ENCODE data around the gene GADD45A.

GADD45A gene

GRCh38 chr1:67711158-67711854 is 26.3 kb downstream of the GADD45A start:
- H3K9ac ChIP-seq (ENCODE audit: low read length), result no peak overlapping the region
- H3K36me3 ChIP-seq (ENCODE audit: insufficient read depth, low read length), result no peaks in the 10 kb centered on the region
- no peak overlapping the region for H3K27ac ChIP-seq (ENCODE audit: low read depth, low read length)
- H3K9me3 ChIP-seq (ENCODE audit: low read length), result no peaks in the 10 kb centered on the region
- no peaks in the 10 kb centered on the region for H3K27me3 ChIP-seq (ENCODE audit: control insufficient read depth in 1 of 2, insufficient read depth in 2 of 2, low read length in 2 of 2)
- no peak overlapping the region for H3K4me3 ChIP-seq (ENCODE audit: low read depth in 1 of 2, low read length in 2 of 2)
- peaks cover 11% of the 10 kb centered on the region for H3K4me1 ChIP-seq (ENCODE audit: insufficient read depth, low read length)

- peaks cover 10% of the 10 kb centered on the region for H3K4me1 ChIP-seq (ENCODE audit: insufficient read depth, low read length)
- H3K4me3 ChIP-seq (ENCODE audit: low read depth in 1 of 2, low read length in 2 of 2), result no peak overlapping the region
- H3K9me3 ChIP-seq (ENCODE audit: low read length), result no peaks in the 10 kb centered on the region
- no peak overlapping the region for H3K27ac ChIP-seq (ENCODE audit: low read depth, low read length)
- H3K36me3 ChIP-seq (ENCODE audit: insufficient read depth, low read length), result no peaks in the 10 kb centered on the region
- no peaks in the 10 kb centered on the region for H3K27me3 ChIP-seq (ENCODE audit: control insufficient read depth in 1 of 2, insufficient read depth in 2 of 2, low read length in 2 of 2)
- H3K9ac ChIP-seq (ENCODE audit: low read length), result no peak overlapping the region
Measured at GRCh38 chr1:67711855-67712212, 26.8 kb downstream of the GADD45A start.

- H3K27ac ChIP-seq (ENCODE audit: low read depth, low read length), result no peak overlapping the region
- no peaks in the 10 kb centered on the region for H3K27me3 ChIP-seq (ENCODE audit: control insufficient read depth in 1 of 2, insufficient read depth in 2 of 2, low read length in 2 of 2)
- H3K4me1 ChIP-seq (ENCODE audit: insufficient read depth, low read length), result peaks cover 13% of the 10 kb centered on the region
- H3K9me3 ChIP-seq (ENCODE audit: low read length), result no peaks in the 10 kb centered on the region
- no peaks in the 10 kb centered on the region for H3K36me3 ChIP-seq (ENCODE audit: insufficient read depth, low read length)
- no peak overlapping the region for H3K9ac ChIP-seq (ENCODE audit: low read length)
- H3K4me3 ChIP-seq (ENCODE audit: low read depth in 1 of 2, low read length in 2 of 2), result no peak overlapping the region
Measured at GRCh38 chr1:67713057-67713846, 28.3 kb downstream of the GADD45A start.

- Histone ChIP-seq H3K9ac (ENCODE audit: low read length) (no peak overlapping the region), H3K4me3 (ENCODE audit: low read depth in 1 of 2, low read length in 2 of 2) (no peak overlapping the region), H3K4me1 (ENCODE audit: insufficient read depth, low read length) (peaks cover 13% of the 10 kb centered on the region), H3K36me3 (ENCODE audit: insufficient read depth, low read length) (no peaks in the 10 kb centered on the region), H3K27me3 (ENCODE audit: control insufficient read depth in 1 of 2, insufficient read depth in 2 of 2, low read length in 2 of 2) (no peaks in the 10 kb centered on the region), H3K9me3 (ENCODE audit: low read length) (no peaks in the 10 kb centered on the region), H3K27ac (ENCODE audit: low read depth, low read length) (no peak overlapping the region)
Measured at GRCh38 chr1:67715819-67716218, 30.8 kb downstream of the GADD45A start.

- H3K9me3 ChIP-seq (ENCODE audit: low read length), result no peaks in the 10 kb centered on the region
- H3K36me3 ChIP-seq (ENCODE audit: insufficient read depth, low read length), result no peaks in the 10 kb centered on the region
- H3K9ac ChIP-seq (ENCODE audit: low read length), result no peak overlapping the region
- H3K27ac ChIP-seq (ENCODE audit: low read depth, low read length), result no peak overlapping the region
- H3K4me1 ChIP-seq (ENCODE audit: insufficient read depth, low read length), result peaks cover 13% of the 10 kb centered on the region
- no peak overlapping the region for H3K4me3 ChIP-seq (ENCODE audit: low read depth in 1 of 2, low read length in 2 of 2)
- no peaks in the 10 kb centered on the region for H3K27me3 ChIP-seq (ENCODE audit: control insufficient read depth in 1 of 2, insufficient read depth in 2 of 2, low read length in 2 of 2)
Measured at GRCh38 chr1:67716800-67717199, 31.8 kb downstream of the GADD45A start.

GRCh38 chr1:67717876-67718275 is 32.9 kb downstream of the GADD45A start:
- Histone ChIP-seq H3K27ac (ENCODE audit: low read depth, low read length) (no peak overlapping the region), H3K9ac (ENCODE audit: low read length) (no peak overlapping the region), H3K4me1 (ENCODE audit: insufficient read depth, low read length) (peaks cover 13% of the 10 kb centered on the region), H3K4me3 (ENCODE audit: low read depth in 1 of 2, low read length in 2 of 2) (no peak overlapping the region), H3K27me3 (ENCODE audit: control insufficient read depth in 1 of 2, insufficient read depth in 2 of 2, low read length in 2 of 2) (no peaks in the 10 kb centered on the region), H3K9me3 (ENCODE audit: low read length) (no peaks in the 10 kb centered on the region), H3K36me3 (ENCODE audit: insufficient read depth, low read length) (no peaks in the 10 kb centered on the region)

GRCh38 chr1:67719329-67720196 is 34.6 kb downstream of the GADD45A start:
- Histone ChIP-seq H3K27me3 (ENCODE audit: control insufficient read depth in 1 of 2, insufficient read depth in 2 of 2, low read length in 2 of 2) (no peaks in the 10 kb centered on the region), H3K9me3 (ENCODE audit: low read length) (no peaks in the 10 kb centered on the region), H3K36me3 (ENCODE audit: insufficient read depth, low read length) (no peaks in the 10 kb centered on the region), H3K4me3 (ENCODE audit: low read depth in 1 of 2, low read length in 2 of 2) (no peak overlapping the region), H3K27ac (ENCODE audit: low read depth, low read length) (no peak overlapping the region), H3K9ac (ENCODE audit: low read length) (no peak overlapping the region), H3K4me1 (ENCODE audit: insufficient read depth, low read length) (peaks cover 4% of the 10 kb centered on the region)

GRCh38 chr1:67721112-67721511 is 36.1 kb downstream of the GADD45A start:
- Histone ChIP-seq H3K36me3 (ENCODE audit: insufficient read depth, low read length) (no peaks in the 10 kb centered on the region), H3K27me3 (ENCODE audit: control insufficient read depth in 1 of 2, insufficient read depth in 2 of 2, low read length in 2 of 2) (no peaks in the 10 kb centered on the region), H3K9me3 (ENCODE audit: low read length) (no peaks in the 10 kb centered on the region), H3K4me1 (ENCODE audit: insufficient read depth, low read length) (peaks cover 8% of the 10 kb centered on the region), H3K9ac (ENCODE audit: low read length) (no peak overlapping the region), H3K4me3 (ENCODE audit: low read depth in 1 of 2, low read length in 2 of 2) (no peak overlapping the region), H3K27ac (ENCODE audit: low read depth, low read length) (no peak overlapping the region)

GRCh38 chr1:67721650-67722291 is 36.8 kb downstream of the GADD45A start:
- no peak overlapping the region for H3K4me3 ChIP-seq (ENCODE audit: low read depth in 1 of 2, low read length in 2 of 2)
- H3K9ac ChIP-seq (ENCODE audit: low read length), result no peak overlapping the region
- no peaks in the 10 kb centered on the region for H3K9me3 ChIP-seq (ENCODE audit: low read length)
- no peak overlapping the region for H3K27ac ChIP-seq (ENCODE audit: low read depth, low read length)
- H3K36me3 ChIP-seq (ENCODE audit: insufficient read depth, low read length), result no peaks in the 10 kb centered on the region
- H3K27me3 ChIP-seq (ENCODE audit: control insufficient read depth in 1 of 2, insufficient read depth in 2 of 2, low read length in 2 of 2), result no peaks in the 10 kb centered on the region
- H3K4me1 ChIP-seq (ENCODE audit: insufficient read depth, low read length), result peaks cover 8% of the 10 kb centered on the region

- Histone ChIP-seq H3K9me3 (ENCODE audit: low read length) (no peaks in the 10 kb centered on the region), H3K27ac (ENCODE audit: low read depth, low read length) (no peak overlapping the region), H3K4me1 (ENCODE audit: insufficient read depth, low read length) (peaks cover 8% of the 10 kb centered on the region), H3K36me3 (ENCODE audit: insufficient read depth, low read length) (no peaks in the 10 kb centered on the region), H3K9ac (ENCODE audit: low read length) (no peak overlapping the region), H3K27me3 (ENCODE audit: control insufficient read depth in 1 of 2, insufficient read depth in 2 of 2, low read length in 2 of 2) (no peaks in the 10 kb centered on the region), H3K4me3 (ENCODE audit: low read depth in 1 of 2, low read length in 2 of 2) (no peak overlapping the region)
Measured at GRCh38 chr1:67722292-67722944, 37.4 kb downstream of the GADD45A start.
